WTC11 (cell line): Measurements from ENCODE around the gene MGMT.

Experiments used
- ATF6 ChIP-seq: sonication (generic); formaldehyde crosslinking; IDR thresholded peaks from 2 replicates; pipeline ENCODE4 v1.8.1; 2023; ENCODE audit warnings: mild to moderate bottlenecking, missing genetic modification reagents
- ESRRA ChIP-seq: sonication (generic); formaldehyde crosslinking; IDR thresholded peaks from 2 replicates; pipeline ENCODE4 v1.8.1; 2022; ENCODE audit warnings: mild to moderate bottlenecking, missing genetic modification reagents, borderline replicate concordance
- GRHL2 ChIP-seq: fragments of 250-450 bp; sonication (Bioruptor Pico); IDR thresholded peaks from 2 replicates; pipeline ENCODE4 v1.8.0; 2022; ENCODE audit warnings: mild to moderate bottlenecking, moderate library complexity; ENCODE audit not compliant: insufficient replicate concordance, severe bottlenecking
- NR3C1 ChIP-seq: sonication (generic); formaldehyde crosslinking; conservative IDR thresholded peaks from 2 replicates; pipeline ENCODE4 v1.8.1; 2023; ENCODE audit warnings: low read depth, mild to moderate bottlenecking, missing genetic modification reagents
- TEAD4 ChIP-seq: sonication (generic); formaldehyde crosslinking; IDR thresholded peaks from 2 replicates; pipeline ENCODE4 v1.8.0; 2022; ENCODE audit warnings: mild to moderate bottlenecking, missing genetic modification reagents
- USF1 ChIP-seq: sonication (generic); formaldehyde crosslinking; IDR thresholded peaks from 2 replicates; pipeline ENCODE4 v1.8.0; 2022; ENCODE audit warnings: mild to moderate bottlenecking, missing genetic modification reagents
- TF ChIP-seq, protein P1 (sequence below): fragments of 200-600 bp; IDR thresholded peaks from 2 replicates; pipeline ENCODE4 v1.8.0; 2022; ENCODE audit warnings: antibody characterized with exemption
- TF ChIP-seq, protein P2 (sequence below): sonication (generic); formaldehyde crosslinking; conservative IDR thresholded peaks from 2 replicates; pipeline ENCODE4 v1.8.1; 2023; ENCODE audit warnings: mild to moderate bottlenecking, low read depth, missing genetic modification reagents, moderate library complexity

- TF ChIP-seq, protein P1, sequence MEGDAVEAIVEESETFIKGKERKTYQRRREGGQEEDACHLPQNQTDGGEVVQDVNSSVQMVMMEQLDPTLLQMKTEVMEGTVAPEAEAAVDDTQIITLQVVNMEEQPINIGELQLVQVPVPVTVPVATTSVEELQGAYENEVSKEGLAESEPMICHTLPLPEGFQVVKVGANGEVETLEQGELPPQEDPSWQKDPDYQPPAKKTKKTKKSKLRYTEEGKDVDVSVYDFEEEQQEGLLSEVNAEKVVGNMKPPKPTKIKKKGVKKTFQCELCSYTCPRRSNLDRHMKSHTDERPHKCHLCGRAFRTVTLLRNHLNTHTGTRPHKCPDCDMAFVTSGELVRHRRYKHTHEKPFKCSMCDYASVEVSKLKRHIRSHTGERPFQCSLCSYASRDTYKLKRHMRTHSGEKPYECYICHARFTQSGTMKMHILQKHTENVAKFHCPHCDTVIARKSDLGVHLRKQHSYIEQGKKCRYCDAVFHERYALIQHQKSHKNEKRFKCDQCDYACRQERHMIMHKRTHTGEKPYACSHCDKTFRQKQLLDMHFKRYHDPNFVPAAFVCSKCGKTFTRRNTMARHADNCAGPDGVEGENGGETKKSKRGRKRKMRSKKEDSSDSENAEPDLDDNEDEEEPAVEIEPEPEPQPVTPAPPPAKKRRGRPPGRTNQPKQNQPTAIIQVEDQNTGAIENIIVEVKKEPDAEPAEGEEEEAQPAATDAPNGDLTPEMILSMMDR = no peak
- TF ChIP-seq NR3C1 (CRISPR knock-in tag) (no peak), GRHL2 (CRISPR knock-in tag) (no peak), ATF6 (CRISPR knock-in tag) (no peak), TEAD4 (CRISPR knock-in tag) (no peak), ESRRA (CRISPR knock-in tag) (no peak), USF1 (CRISPR knock-in tag) (no peak)
- TF ChIP-seq, protein P2, sequence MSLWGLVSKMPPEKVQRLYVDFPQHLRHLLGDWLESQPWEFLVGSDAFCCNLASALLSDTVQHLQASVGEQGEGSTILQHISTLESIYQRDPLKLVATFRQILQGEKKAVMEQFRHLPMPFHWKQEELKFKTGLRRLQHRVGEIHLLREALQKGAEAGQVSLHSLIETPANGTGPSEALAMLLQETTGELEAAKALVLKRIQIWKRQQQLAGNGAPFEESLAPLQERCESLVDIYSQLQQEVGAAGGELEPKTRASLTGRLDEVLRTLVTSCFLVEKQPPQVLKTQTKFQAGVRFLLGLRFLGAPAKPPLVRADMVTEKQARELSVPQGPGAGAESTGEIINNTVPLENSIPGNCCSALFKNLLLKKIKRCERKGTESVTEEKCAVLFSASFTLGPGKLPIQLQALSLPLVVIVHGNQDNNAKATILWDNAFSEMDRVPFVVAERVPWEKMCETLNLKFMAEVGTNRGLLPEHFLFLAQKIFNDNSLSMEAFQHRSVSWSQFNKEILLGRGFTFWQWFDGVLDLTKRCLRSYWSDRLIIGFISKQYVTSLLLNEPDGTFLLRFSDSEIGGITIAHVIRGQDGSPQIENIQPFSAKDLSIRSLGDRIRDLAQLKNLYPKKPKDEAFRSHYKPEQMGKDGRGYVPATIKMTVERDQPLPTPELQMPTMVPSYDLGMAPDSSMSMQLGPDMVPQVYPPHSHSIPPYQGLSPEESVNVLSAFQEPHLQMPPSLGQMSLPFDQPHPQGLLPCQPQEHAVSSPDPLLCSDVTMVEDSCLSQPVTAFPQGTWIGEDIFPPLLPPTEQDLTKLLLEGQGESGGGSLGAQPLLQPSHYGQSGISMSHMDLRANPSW (CRISPR knock-in tag) = no peak
These were observed 139.0 kb downstream of the MGMT start for GRCh38 chr10:129605986-129606518.
